KOPT-K1 (cell line): Measurements from ENCODE around the gene BST1.

Experiments
- H3K27ac ChIP-seq: fragments of 200-600 bp; sonication (generic); 2 replicates; pipeline ENCODE4 v1.5.1; 2016; ENCODE audit warnings: antibody characterized with exemption, mild to moderate bottlenecking, low read depth, low read length; ENCODE audit not compliant: poor library complexity, severe bottlenecking
- H3K36me3 ChIP-seq: fragments of 200-600 bp; sonication (generic); 2 replicates; pipeline ENCODE4 v1.5.1; 2017; ENCODE audit warnings: antibody characterized with exemption, mild to moderate bottlenecking, low read length, moderate library complexity; ENCODE audit not compliant: insufficient read depth
- H3K9me3 ChIP-seq: fragments of 200-600 bp; sonication (generic); 2 replicates; pipeline ENCODE4 v1.5.1; 2017; ENCODE audit warnings: antibody characterized with exemption, low read length, mild to moderate bottlenecking; ENCODE audit not compliant: insufficient read depth, poor library complexity, severe bottlenecking

The BST1 gene

DNA sequence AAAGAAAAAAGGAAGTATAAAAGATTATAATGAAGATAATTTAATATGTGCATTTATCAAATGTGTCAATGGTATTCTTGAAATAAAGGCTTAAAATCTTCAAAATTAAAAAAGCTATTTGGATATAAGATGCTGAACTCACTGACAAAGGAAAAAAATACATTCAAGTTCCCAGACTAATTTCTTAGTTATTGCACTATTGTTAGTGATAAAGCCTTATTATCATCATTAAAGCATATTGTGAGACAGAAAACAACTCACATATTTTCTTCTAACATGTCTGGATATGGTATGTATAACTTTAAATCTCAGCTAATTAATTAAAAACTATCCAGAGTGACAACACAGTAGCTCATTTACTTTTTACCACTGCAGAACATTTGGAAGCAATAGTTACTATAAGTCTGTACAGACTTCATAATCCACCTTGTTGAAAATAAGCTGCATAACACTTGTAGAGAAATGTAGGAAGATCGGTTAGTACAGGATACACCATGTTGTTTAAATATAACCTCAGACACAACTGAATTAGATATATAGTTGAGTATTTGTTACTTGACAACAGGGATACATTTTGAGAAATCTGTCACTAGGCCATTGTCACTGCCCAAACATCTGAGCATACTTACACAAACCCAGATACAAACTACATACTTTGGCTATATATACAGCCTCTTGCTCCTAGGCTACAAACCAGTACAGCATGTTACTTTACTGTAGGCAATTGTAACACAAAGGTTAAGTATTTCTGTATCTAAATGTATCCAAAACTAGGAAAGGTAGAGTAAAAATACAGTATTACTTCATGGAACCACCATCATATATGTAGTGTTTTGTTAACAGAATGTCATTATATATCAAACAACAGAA lies 34.1 kb upstream of the BST1 start:
- H3K36me3 ChIP-seq, result peaks cover 44% of the 10 kb centered on the region

DNA sequence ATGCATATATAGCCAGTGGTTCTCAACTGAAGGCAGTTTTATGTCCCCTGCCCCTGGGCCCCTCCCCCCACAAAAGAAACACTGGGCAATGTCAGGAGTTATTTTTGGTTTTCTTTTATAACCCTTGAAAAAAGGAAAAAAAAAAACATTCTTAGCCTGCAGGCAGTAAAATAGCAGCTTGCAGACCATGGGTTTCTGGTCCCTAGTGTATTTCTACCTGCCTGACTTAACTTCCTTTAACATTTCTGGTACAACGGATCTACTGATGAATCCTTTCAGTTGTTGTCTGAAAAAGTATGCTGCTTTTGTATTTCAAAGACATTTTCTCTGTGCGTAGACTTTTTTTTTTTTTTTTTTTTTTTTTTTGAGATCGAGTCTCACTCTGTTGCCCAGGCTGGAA lies 32.3 kb upstream of the BST1 start:
- Histone ChIP-seq H3K36me3 (peaks cover 43% of the 10 kb centered on the region), H3K9me3 (no peaks in the 10 kb centered on the region), H3K27ac (no peak overlapping the region)

More for the DNA sequence above, 34.1 kb upstream of the BST1 start:
- Histone ChIP-seq H3K27ac (no peak overlapping the region), H3K9me3 (no peaks in the 10 kb centered on the region)

DNA sequence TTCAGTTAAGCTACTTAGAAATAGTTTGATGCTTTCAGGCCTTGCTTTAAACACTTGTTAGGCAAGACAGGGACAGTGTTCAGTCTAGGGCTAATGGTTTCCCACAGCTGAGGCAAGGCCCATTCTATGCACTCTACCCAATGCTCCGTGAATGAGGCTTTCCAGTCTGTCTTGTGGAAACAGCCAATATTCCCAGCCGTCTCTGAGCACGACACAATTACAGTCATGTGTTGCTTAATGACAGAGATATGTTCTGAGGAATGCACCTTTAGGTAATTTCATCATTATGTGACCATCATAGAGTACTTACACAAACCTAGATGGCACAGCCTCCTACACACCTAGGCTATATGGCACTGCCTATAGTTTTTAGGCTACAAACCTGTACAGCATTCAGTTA lies 30.8 kb upstream of the BST1 start:
- no peak overlapping the region for H3K27ac ChIP-seq
- peaks cover 28% of the 10 kb centered on the region for H3K36me3 ChIP-seq
- H3K9me3 ChIP-seq, result no peaks in the 10 kb centered on the region

DNA sequence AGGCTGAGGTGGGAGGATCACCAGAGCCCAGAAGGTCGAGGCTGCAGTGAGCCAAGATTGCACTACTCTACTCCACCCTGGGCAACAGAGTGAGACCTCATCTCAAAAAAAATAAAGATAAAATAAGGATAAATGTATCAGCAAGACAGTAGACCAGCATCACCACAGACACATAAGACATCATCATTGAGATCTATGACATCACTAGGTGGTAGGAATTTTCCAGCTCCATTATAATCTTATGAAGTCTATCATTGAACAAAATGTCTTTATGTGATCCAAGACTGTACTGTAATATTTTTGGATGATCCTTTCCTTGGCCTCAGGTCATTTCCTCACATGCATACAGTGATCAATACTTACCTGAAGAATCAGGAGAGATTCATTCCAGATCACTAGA lies 29.5 kb upstream of the BST1 start:
- no peak overlapping the region for H3K27ac ChIP-seq
- H3K9me3 ChIP-seq, result no peaks in the 10 kb centered on the region
- peaks cover 23% of the 10 kb centered on the region for H3K36me3 ChIP-seq

DNA sequence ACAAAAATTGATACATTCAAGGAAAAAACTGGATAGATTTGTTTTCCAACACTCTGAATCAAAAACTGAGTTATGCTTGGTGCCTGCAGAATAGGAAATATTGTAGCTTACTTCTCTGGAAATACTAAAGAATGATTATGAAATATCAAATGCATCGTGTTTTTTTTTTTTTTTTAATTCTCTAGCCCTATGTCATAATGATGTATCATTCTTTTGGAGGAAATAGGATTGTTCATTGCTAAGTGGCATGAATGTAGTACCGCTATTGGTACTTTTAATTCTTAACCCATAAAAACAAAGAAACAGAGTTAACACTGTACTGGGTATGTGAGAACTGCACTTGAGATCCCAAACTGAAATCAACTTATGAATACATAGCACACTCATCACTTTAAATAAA lies 28.8 kb upstream of the BST1 start:
- Histone ChIP-seq H3K9me3 (no peaks in the 10 kb centered on the region), H3K36me3 (peaks cover 23% of the 10 kb centered on the region), H3K27ac (no peak overlapping the region)

DNA sequence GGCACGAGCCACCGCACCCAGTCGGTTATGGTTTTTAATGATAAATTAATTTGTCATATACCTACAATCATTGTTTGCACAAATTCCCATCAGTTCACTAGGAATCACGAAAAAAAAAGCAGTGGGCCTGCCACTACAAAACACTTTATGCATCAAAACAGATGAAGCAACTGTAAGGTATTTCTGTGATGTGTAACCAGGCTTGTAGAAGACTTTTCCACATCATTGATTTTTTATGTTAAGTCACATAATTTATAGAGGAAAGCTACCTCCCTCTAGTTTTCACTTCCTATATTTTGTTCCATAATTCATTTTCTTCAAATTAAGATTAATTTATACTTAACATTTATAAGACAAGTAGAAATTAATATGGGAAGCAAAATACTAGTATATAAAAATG lies 27.9 kb upstream of the BST1 start:
- Histone ChIP-seq H3K36me3 (peaks cover 23% of the 10 kb centered on the region), H3K27ac (no peak overlapping the region), H3K9me3 (no peaks in the 10 kb centered on the region)

DNA sequence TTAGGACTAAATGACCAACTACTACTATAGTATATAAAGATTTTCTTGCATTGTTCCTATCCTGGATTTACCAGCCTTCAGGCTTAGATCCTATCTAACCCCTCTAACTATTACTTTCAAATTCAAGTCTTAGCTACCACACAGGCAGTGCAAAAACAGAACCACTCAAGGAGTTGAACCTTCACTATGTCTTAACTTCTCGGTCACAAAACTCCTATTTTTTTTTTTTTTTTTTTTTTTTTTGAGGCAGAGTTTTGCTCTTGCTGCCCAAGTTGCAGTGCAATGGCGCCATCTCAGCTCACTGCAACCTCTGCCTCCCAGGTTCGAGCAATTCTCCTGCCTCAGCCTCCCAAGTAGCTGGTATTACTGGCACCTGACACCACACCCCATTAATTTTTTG lies 27.5 kb upstream of the BST1 start:
- Histone ChIP-seq H3K27ac (no peak overlapping the region), H3K9me3 (no peaks in the 10 kb centered on the region), H3K36me3 (peaks cover 23% of the 10 kb centered on the region)

DNA sequence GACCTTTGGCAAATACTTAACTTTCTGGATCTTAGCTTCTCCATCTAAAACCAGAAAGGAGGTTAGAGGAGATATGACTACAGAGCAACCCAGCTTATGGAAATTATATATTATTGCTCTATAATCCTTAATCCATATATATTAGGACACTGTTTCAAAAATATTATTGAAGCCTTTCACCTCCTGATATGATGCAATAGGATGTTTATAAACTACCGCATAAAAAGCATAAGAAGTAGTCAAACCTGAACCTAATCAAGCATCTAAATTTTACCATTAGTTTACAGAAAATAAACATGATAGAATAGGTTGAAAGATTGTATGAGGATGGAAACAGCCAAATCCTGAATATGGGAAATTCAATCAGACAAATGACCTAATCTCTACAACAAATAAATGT lies 26.8 kb upstream of the BST1 start:
- Histone ChIP-seq H3K9me3 (no peaks in the 10 kb centered on the region), H3K27ac (no peak overlapping the region), H3K36me3 (peaks cover 20% of the 10 kb centered on the region)

DNA sequence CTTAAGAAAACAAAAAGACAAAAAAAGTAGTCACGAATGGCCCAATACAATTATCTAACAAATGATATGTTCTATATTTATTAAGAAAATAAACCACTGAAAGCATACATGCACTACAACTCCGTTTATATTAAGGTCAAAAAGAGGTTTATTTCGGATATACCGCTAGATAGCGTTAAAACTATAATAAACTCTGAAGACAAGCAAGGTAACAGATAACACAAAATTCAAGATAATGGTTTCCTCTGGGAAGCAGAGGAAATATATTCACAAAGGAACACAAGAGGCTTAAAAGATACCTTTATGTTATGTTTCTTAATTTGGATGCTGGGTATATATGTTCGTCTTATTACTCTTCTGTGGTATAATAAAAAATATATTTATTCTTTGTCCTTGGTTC lies 26.0 kb upstream of the BST1 start:
- peaks cover 11% of the 10 kb centered on the region for H3K36me3 ChIP-seq
- no peaks in the 10 kb centered on the region for H3K9me3 ChIP-seq
- no peak overlapping the region for H3K27ac ChIP-seq

DNA sequence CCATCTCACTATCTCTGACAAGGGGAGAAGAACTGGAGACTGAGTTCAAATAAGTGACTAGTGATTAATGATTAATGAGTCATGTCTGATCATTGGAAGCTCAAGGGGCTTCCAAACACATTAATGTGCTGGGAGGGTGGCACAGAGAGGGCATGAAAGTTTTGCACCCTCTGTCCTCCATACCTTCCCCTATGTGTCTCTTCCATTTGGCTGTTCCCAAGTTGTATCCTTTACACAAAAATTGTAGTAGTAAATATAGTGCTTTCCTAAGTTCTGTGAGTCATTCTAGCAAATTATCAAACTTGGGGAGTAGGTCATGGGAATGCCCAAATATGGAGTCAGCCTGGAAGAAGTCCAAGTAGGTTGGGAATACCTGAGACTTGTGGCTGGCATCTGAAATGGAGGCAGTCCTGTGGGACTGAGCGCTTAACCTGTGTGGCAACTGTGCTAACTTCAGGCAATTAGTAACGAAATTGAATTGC lies 25.3 kb upstream of the BST1 start:
- Histone ChIP-seq H3K27ac (no peak overlapping the region), H3K9me3 (no peaks in the 10 kb centered on the region), H3K36me3 (peaks cover 7% of the 10 kb centered on the region)

DNA sequence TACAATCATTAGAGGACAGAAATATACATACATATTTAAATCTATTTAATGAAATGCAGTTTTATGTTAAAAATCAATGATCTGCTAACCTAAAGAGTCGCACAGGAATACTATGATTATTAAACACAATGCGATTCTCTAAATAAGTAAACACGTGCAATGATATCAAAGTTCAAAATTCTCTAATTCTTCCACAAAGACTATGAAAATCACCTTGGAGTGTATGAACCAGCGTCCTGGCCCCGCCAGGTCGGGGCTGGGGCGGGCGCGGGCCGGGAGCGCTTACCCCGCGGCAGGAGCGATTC lies 21.8 kb upstream of the BST1 start:
- Histone ChIP-seq H3K9me3 (no peaks in the 10 kb centered on the region), H3K27ac (peak overlapping the region; percentile 90), H3K36me3 (peaks cover 22% of the 10 kb centered on the region)

DNA sequence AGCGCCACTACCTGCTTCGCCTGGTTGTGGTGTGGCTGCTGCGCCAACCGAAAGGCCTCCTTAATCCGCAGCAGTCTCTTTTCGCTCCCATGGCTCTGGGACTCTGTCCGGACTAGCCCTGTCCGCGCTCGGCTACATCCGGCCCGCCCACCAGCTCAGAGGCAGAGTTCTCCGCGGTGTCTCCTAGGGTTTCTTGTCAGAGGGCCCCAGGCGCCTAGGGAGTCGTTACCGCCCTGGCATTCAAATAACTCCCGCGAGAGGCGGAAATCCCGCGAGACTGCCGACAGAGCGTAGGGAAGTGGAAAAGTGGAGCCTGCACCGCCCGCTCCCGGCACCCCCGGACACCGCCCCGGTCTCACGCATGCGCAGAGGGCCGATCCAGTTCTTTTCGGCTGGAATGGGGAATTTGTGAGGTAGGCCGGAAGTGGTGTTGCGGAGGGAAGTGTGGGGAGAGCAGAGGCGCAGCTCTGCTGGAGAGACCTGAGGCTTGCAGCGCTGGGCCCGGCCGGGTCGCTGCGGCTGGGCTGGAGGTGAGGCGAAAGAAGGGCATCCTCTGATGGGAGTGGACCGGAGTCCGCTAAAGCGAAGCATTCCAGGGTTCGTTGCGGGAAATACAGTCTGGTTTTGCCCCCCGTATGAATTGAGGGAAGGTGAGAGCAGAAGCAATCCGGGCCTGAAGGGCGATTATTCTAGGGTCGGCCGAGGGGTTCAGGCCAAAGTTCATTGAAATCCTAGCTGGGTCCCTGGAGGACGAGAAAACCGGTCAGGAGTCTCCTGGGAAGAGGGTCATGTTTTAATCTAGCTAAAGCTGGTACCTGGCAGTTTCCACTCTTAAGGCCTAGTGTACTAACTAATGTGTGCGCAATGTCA lies 21.3 kb upstream of the BST1 start, which contains the start of gene FAM200B:
Gene FAM200B (plus strand): TSS at position 456 of the 870 bp plus-strand sequence. CDS start 5,151 bp downstream, outside the sequence.
- Histone ChIP-seq H3K27ac (peak within 1 kb of the TSS; percentile 90), H3K9me3 (no peaks in the 10 kb centered on the region), H3K36me3 (peaks cover 28% of the 10 kb centered on the region)

DNA sequence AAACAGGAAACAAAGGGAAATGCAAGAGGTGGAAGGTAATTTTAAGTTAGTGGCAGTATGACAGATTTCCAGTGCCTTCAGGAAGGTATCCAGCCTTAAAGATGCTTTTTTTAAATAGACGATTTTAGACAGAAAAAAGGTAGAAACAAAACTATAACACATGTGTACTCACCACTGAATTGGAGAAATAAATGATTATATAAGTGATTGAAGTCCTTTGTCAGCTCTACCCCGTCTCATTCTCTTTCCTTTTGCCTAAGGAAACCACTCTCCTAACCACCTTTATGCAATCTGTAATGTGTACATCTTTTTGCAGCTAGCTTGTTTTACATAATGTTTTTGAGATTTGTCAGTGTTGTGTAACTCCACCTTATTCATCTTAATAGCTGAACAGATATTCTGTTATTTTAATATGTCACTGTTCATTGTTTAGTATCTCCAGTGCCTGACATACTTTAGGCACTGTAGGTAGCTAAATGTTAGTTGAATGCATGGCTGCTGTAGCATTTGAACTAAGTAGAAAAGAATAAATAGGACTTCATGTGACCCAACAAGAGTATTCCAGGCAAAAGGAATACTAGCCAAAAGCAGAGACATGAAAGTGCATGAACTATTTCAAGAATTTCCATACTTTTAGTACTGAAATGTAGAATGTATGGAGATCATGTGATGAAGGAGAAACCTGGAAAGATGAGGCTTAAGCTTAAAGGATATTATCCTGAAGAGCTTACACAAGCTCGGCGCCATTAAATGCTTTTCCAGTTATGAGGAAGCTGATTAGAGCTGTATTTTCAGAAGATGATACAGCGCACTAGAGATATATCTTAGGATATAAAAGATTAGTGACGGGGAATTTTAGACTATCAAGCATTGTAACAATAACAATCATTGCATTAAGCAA lies 20.4 kb upstream of the BST1 start:
- H3K36me3 ChIP-seq, result peaks cover 34% of the 10 kb centered on the region
- no peaks in the 10 kb centered on the region for H3K9me3 ChIP-seq

DNA sequence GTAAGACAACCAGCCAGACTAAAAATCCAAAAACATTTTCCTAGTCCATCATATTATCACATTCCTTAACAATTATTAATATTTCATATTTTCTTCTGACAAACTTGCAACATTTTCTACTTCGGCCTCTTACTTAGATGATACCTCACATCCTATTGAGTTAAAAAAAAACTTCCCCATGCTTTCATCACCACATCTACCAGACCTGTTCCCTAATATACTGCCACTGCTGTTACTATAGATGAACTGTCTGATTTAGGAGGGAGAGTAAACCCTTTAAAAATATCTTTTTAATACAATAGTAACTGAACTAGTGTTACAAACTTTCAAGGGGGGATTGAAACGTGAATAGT lies 19.7 kb upstream of the BST1 start:
- Histone ChIP-seq H3K36me3 (peaks cover 37% of the 10 kb centered on the region), H3K27ac (no peak overlapping the region), H3K9me3 (no peaks in the 10 kb centered on the region)

More for the DNA sequence above, 20.4 kb upstream of the BST1 start:
- peak overlapping the region; percentile 90 for H3K27ac ChIP-seq

DNA sequence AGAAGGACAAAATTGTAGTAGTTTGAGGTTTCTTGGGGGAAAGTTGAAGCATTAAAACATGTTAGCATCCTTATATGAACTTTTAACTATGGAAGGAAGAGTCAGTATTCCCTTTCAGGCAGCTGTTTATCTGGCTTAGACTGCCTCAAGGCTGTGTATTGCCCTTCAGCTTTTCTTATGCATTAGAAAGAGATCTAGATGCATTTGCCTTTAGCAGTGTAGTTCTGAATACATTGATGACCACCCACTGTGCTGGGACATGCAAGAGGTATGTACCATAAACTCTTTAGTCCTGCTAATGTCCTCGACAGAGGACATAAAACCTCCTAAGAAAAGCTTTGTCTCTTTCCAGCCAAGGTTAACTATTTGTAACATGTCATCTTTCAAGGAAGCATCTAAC lies 18.4 kb upstream of the BST1 start:
- Histone ChIP-seq H3K36me3 (peaks cover 42% of the 10 kb centered on the region), H3K9me3 (no peaks in the 10 kb centered on the region), H3K27ac (no peak overlapping the region)
